B cell (primary cell): Measurements from ENCODE around the gene CTNNA2. TPM values are rescaled to one million over a fixed set of nuclear protein-coding genes. Genes with fewer than 3 reads are reported as not detected.

Experiments used
- ATAC-seq: fragments of 200-7000 bp; cut with Tn5 transposase; one replicate; pipeline ENCODE4 v1.10.0; 2021; ENCODE audit warnings: low read depth, mild to moderate bottlenecking, moderate number of reproducible peaks, moderate library complexity
- CTCF ChIA-PET: fragments of 350-600 bp; sonication (Branson Sonifier 250); formaldehyde crosslinking; loops from one replicate; lab custom pipeline; 2021; ENCODE audit warnings: antibody characterized with exemption, inconsistent platforms; lab: Charles Lee
- POLR2A ChIA-PET: fragments of 350-600 bp; sonication (Branson Sonifier 250); formaldehyde crosslinking; loops from one replicate; lab custom pipeline; 2021; ENCODE audit warnings: antibody characterized with exemption; lab: Charles Lee
- DNase-seq: peaks from one replicate; pipeline ENCODE4 v3.0.0; 2013
- H2AFZ ChIP-seq: 2 replicates; pipeline ENCODE4 v1.6.1; 2012; ENCODE audit warnings: mild to moderate bottlenecking, low read depth, low read length; ENCODE audit not compliant: insufficient read depth, poor library complexity, severe bottlenecking
- H3K27ac ChIP-seq, 2 donors: 1 replicate in 1 of 2; 2 replicates in 1 of 2; pipeline ENCODE4 v1.5.1; 2012 to 2013; ENCODE audit warnings: low read length in 2 of 2, mild to moderate bottlenecking in 2 of 2, moderate library complexity in 1 of 2
- H3K27me3 ChIP-seq, 4 experiments: fragments of 200-600 bp in 1 of 4; sonication (generic) in 1 of 4; replicated peaks in 1 of 4; 1 replicate in 2 of 4; 2 replicates in 2 of 4; pipeline versions ENCODE4 v1.6.1 to v1.7.0; 2013 to 2016; ENCODE audit warnings: low read length in 3 of 4, mild to moderate bottlenecking in 2 of 4, mixed read lengths in 1 of 4, moderate library complexity in 1 of 4; ENCODE audit not compliant: insufficient read depth in 4 of 4, control insufficient read depth in 3 of 4; ENCODE audit errors: control extremely low read depth in 1 of 4
- H3K36me3 ChIP-seq, 2 experiments: replicated peaks in 1 of 2; 1 replicate in 1 of 2; 2 replicates in 1 of 2; pipeline versions ENCODE4 v1.6.1 to v1.7.1; 2013; ENCODE audit warnings: low read length in 1 of 2; ENCODE audit not compliant: insufficient read depth in 2 of 2, control insufficient read depth in 1 of 2; ENCODE audit errors: control extremely low read depth in 1 of 2, extremely low read depth in 1 of 2
- H3K4me1 ChIP-seq, 2 donors: fragments of 200-600 bp in 1 of 2; sonication (generic) in 1 of 2; 1 replicate in 1 of 2; 2 replicates in 1 of 2; pipeline versions ENCODE4 v1.5.1 to v1.6.1; 2013 to 2017; ENCODE audit warnings: low read length in 2 of 2; ENCODE audit not compliant: control insufficient read depth in 2 of 2, insufficient read depth in 2 of 2
- H3K4me2 ChIP-seq: replicated peaks from 2 replicates; pipeline ENCODE3; 2012; ENCODE audit warnings: mild to moderate bottlenecking, low read depth, low read length; ENCODE audit not compliant: poor library complexity, severe bottlenecking
- H3K4me3 ChIP-seq, 5 experiments: fragments of 200-600 bp in 1 of 5; sonication (generic) in 1 of 5; 1 replicate in 3 of 5; 2 replicates in 2 of 5; pipeline versions ENCODE4 v1.5.1 to v1.7.0; 2011 to 2016; ENCODE audit warnings: low read length in 4 of 5, mild to moderate bottlenecking in 4 of 5, low read depth in 2 of 5, control low read depth in 1 of 5, moderate library complexity in 1 of 5; ENCODE audit not compliant: insufficient read depth in 1 of 5; ENCODE audit errors: control extremely low read depth in 1 of 5, extremely low read depth in 1 of 5
- H3K79me2 ChIP-seq: fragments of 200-600 bp; sonication (generic); one replicate; pipeline ENCODE4 v1.6.0; 2016; ENCODE audit warnings: low read length; ENCODE audit not compliant: control insufficient read depth, insufficient read depth
- H3K9ac ChIP-seq: fragments of 200-600 bp; sonication (generic); 2 replicates; pipeline ENCODE4 v1.6.1; 2017; ENCODE audit warnings: mild to moderate bottlenecking, low read length, moderate library complexity
- H3K9me3 ChIP-seq, 3 donors: one replicate each; pipeline versions ENCODE4 v1.6.1 to v1.7.1; 2013; ENCODE audit warnings: low read length in 2 of 3; ENCODE audit not compliant: control insufficient read depth in 2 of 3, insufficient read depth in 1 of 3; ENCODE audit errors: control extremely low read depth in 1 of 3
- H4K20me1 ChIP-seq: 2 replicates; pipeline ENCODE4 v1.6.0; 2012; ENCODE audit warnings: mild to moderate bottlenecking, low read length; ENCODE audit not compliant: insufficient read depth, control insufficient read depth, poor library complexity, severe bottlenecking
- H3K27ac Mint-ChIP-seq: one replicate; pipeline ENCODE4 v1.8.0; 2021; ENCODE audit warnings: mixed read lengths
- H3K27me3 Mint-ChIP-seq: one replicate; pipeline ENCODE4 v1.8.0; 2021; ENCODE audit warnings: mixed read lengths
- H3K4me1 Mint-ChIP-seq: one replicate; pipeline ENCODE4 v1.8.0; 2021; ENCODE audit warnings: mixed read lengths
- H3K4me3 Mint-ChIP-seq: one replicate; pipeline ENCODE4 v1.8.0; 2021; ENCODE audit warnings: mixed read lengths
- H3K9me3 Mint-ChIP-seq: one replicate; pipeline ENCODE4 v1.8.0; 2022; ENCODE audit warnings: mixed read lengths; ENCODE audit not compliant: insufficient read depth
- CTCF ChIP-seq: fragments of 200-600 bp; IDR thresholded peaks from one replicate; pipeline ENCODE4 v1.8.0; 2022; ENCODE audit warnings: antibody characterized with exemption, mild to moderate bottlenecking
- EZH2 ChIP-seq: IDR thresholded peaks from 2 replicates; pipeline ENCODE4 v1.6.1; 2012; ENCODE audit warnings: borderline replicate concordance, low read depth, mild to moderate bottlenecking, moderate library complexity, low read length; ENCODE audit not compliant: insufficient read depth, poor library complexity, severe bottlenecking
- WGBS: methylation state at CpG from one replicate; pipeline ENCODE4 v1.1.5; 2013; ENCODE audit warnings: missing lambda C conversion rate; ENCODE audit not compliant: insufficient coverage; 5-methylcytosine and 5-hydroxymethylcytosine counted together
- intact Hi-C: fragments of 100-400 bp; cut with micrococcal nuclease; formaldehyde crosslinking; loops from one replicate; pipeline ENCODE4 v1.10.0; 2022
- polyA plus RNA-seq: library from polyadenylated mRNA; depleted of rRNA; stranded (reverse); fragments of >200 nt; gene quantifications from 2 replicates; pipeline ENCODE4 v1.2.3, GENCODE V29; 2012
- total RNA-seq, 2 donors: library from RNA; stranded (reverse); fragments of 120-200 nt in 1 of 2; gene quantifications; 1 replicate in 1 of 2; 2 replicates in 1 of 2; pipeline versions ENCODE4 v1.2.3 to v1.2.4, GENCODE V29; 2013 to 2022

Gene CTNNA2
- total and polyA plus RNA-seq, 2 donors (not counting 1 experiment from before 2014, with no cell fraction given), result not detected

GRCh38 chr2:80238692-80239469, 726.0 kb downstream of the CTNNA2 start:
- no peaks in the 10 kb centered on the region for H3K27me3 Mint-ChIP-seq
- Histone ChIP-seq H3K27ac (no peak overlapping the region), H3K27me3 (no peaks in the 10 kb centered on the region), H4K20me1 (no peaks in the 10 kb centered on the region), H2AFZ (no peak overlapping the region), H3K9me3 (peaks cover 0 to 3% (median 0%) of the 10 kb centered on the region in 3 donors), H3K36me3 (no peaks in the 10 kb centered on the region), H3K4me2 (no peak overlapping the region), H3K9ac (no peak overlapping the region), H3K4me3 (no peak overlapping the region), H3K4me1 (no peaks in the 10 kb centered on the region), H3K79me2 (no peaks in the 10 kb centered on the region)
- ATAC-seq (no peak), DNase-seq (peak; percentile 6)
- no peak overlapping the region for H3K27ac Mint-ChIP-seq
- WGBS, result 100% methylated on average over 2 of the region's 11 CpGs
- intact Hi-C loops, result no loop called here
- CTCF ChIA-PET, result interaction anchor here (1.3 kb wide), 1 partner anchor 10 kb away, joined by 5 read pairs; no protein-coding TSS in a partner anchor
- H3K4me1 Mint-ChIP-seq, result no peaks in the 10 kb centered on the region
- no peak overlapping the region for H3K4me3 Mint-ChIP-seq
- H3K9me3 Mint-ChIP-seq, result peaks cover 4% of the 10 kb centered on the region
- POLR2A ChIA-PET, result no interaction called here
- peak; percentile 70 for TF ChIP-seq CTCF
- TF ChIP-seq EZH2, result no peak

GRCh38 chr2:80242355-80242910, 729.6 kb downstream of the CTNNA2 start:
- no peak overlapping the region for H3K4me3 Mint-ChIP-seq
- H3K27me3 Mint-ChIP-seq, result no peaks in the 10 kb centered on the region
- no peaks in the 10 kb centered on the region for H3K9me3 Mint-ChIP-seq
- Histone ChIP-seq H3K27ac (no peak overlapping the region), H3K4me1 (no peaks in the 10 kb centered on the region), H3K79me2 (no peaks in the 10 kb centered on the region), H3K9ac (no peak overlapping the region), H4K20me1 (no peaks in the 10 kb centered on the region), H3K9me3 (peaks cover 0 to 3% (median 0%) of the 10 kb centered on the region in 3 donors), H3K4me2 (no peak overlapping the region), H3K27me3 (no peaks in the 10 kb centered on the region), H3K36me3 (no peaks in the 10 kb centered on the region), H3K4me3 (no peak overlapping the region), H2AFZ (no peak overlapping the region)
- ChIA-PET POLR2A (no interaction called here), CTCF (no interaction called here)
- TF ChIP-seq CTCF (no peak), EZH2 (no peak)
- H3K27ac Mint-ChIP-seq, result no peak overlapping the region
- ATAC-seq, result no peak
- WGBS, result 13% methylated on average over 3 of the region's 3 CpGs
- no peaks in the 10 kb centered on the region for H3K4me1 Mint-ChIP-seq
- intact Hi-C loops, result no loop called here
- no peak for DNase-seq
